ENCODE data around the gene STK32B. TPM values are rescaled to one million over a fixed set of nuclear protein-coding genes. Genes with fewer than 3 reads are reported as not detected.
"Not testable (repeated sequence)": the region's sequence is repeated elsewhere in the genome, so short reads cannot be mapped to it uniquely, and the experiment has no call there.

STK32B gene
- total RNA-seq, 1 experiment from 2014 or later, result 1.1 TPM

- Histone ChIP-seq H3K79me2 (ENCODE audit: low read length) (no peaks in the 10 kb centered on the region), H3F3A (ENCODE audit: low read length, unreplicated experiment) (no peaks in the 10 kb centered on the region), H3K4me2 (ENCODE audit: low read length) (no peak overlapping the region), H4K20me1 (ENCODE audit: low read length) (no peaks in the 10 kb centered on the region), H3K27ac (ENCODE audit: low read length) (no peak overlapping the region), H3K4me1 (ENCODE audit: insufficient read depth, low read length) (no peaks in the 10 kb centered on the region), H3K9ac (ENCODE audit: low read length) (no peak overlapping the region), H3K4me3 (ENCODE audit: low read length) (no peak overlapping the region), H3K9me3 (ENCODE audit: low read length) (no peaks in the 10 kb centered on the region), H3K36me3 (ENCODE audit: low read depth, low read length) (no peaks in the 10 kb centered on the region), H3K9me2 (replicated peaks; ENCODE audit: low read length) (no peaks in the 10 kb centered on the region), H2AFZ (ENCODE audit: low read length) (no peak overlapping the region), H3K27me3 (ENCODE audit: low read length) (0 out of 2 replicates have a peak, but pooled peaks cover 3% of the 10 kb centered on the region)
- ATAC-seq (no peak), DNase-seq (no peak)
- ChIA-PET POLR2A (ENCODE audit: unreplicated experiment) (no interaction called here), CTCF (no interaction called here)
- no TSS peak for BruUV-seq (replicated peaks)
- intact Hi-C loops (cut with micrococcal nuclease), result no loop called here
- TF ChIP-seq EZH2phosphoT487 (IDR thresholded peaks at IDR 0.05; ENCODE audit: borderline replicate concordance, low read length) (no peak), EZH2 (IDR thresholded peaks at IDR 0.05; ENCODE audit: low read length, unreplicated experiment) (no peak)
- TF ChIP-seq, protein P1, sequence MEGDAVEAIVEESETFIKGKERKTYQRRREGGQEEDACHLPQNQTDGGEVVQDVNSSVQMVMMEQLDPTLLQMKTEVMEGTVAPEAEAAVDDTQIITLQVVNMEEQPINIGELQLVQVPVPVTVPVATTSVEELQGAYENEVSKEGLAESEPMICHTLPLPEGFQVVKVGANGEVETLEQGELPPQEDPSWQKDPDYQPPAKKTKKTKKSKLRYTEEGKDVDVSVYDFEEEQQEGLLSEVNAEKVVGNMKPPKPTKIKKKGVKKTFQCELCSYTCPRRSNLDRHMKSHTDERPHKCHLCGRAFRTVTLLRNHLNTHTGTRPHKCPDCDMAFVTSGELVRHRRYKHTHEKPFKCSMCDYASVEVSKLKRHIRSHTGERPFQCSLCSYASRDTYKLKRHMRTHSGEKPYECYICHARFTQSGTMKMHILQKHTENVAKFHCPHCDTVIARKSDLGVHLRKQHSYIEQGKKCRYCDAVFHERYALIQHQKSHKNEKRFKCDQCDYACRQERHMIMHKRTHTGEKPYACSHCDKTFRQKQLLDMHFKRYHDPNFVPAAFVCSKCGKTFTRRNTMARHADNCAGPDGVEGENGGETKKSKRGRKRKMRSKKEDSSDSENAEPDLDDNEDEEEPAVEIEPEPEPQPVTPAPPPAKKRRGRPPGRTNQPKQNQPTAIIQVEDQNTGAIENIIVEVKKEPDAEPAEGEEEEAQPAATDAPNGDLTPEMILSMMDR (conservative IDR thresholded peaks at IDR 0.05; ENCODE audit: low read depth, low read length), result no peak
Measured at GRCh38 chr4:5278213-5278612, 226.9 kb downstream of the STK32B start.

DNA sequence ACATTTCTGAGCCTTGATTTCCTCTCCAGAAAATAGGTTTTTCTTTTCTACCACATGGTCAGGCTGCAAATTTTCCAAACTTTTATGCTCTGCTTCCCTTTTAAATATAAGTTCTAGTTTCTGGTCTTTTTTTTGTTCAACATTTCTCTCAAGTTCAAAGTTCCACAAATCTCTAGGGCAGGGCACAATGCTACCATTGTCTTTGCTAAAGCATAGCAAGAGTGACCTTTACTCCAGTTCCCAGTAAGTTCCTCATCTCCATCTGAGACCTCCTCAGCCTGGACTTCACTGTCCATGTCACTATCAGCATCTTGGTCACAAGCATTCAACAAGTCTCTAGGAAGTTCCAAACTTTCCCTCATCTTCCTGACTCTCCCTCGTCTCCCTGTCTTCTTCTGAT is 228.8 kb downstream of the STK32B start:
- H2AFZ ChIP-seq (ENCODE audit: low read length); H4K20me1 ChIP-seq (ENCODE audit: low read length); H3K27ac ChIP-seq (ENCODE audit: low read length); ATAC-seq; DNase-seq; H3K4me3 ChIP-seq (ENCODE audit: low read length); H3K9ac ChIP-seq (ENCODE audit: low read length); H3F3A ChIP-seq (ENCODE audit: low read length, unreplicated experiment); H3K9me3 ChIP-seq (ENCODE audit: low read length); H3K4me2 ChIP-seq (ENCODE audit: low read length); H3K9me2 ChIP-seq (replicated peaks; ENCODE audit: low read length); CTCF ChIA-PET; H3K4me1 ChIP-seq (ENCODE audit: insufficient read depth, low read length); BruUV-seq (replicated peaks); POLR2A ChIA-PET (ENCODE audit: unreplicated experiment); H3K36me3 ChIP-seq (ENCODE audit: low read depth, low read length); H3K79me2 ChIP-seq (ENCODE audit: low read length); intact Hi-C loops (cut with micrococcal nuclease): not testable (repeated sequence)
- peaks cover 16% of the 10 kb centered on the region for H3K27me3 ChIP-seq (ENCODE audit: low read length)

DNA sequence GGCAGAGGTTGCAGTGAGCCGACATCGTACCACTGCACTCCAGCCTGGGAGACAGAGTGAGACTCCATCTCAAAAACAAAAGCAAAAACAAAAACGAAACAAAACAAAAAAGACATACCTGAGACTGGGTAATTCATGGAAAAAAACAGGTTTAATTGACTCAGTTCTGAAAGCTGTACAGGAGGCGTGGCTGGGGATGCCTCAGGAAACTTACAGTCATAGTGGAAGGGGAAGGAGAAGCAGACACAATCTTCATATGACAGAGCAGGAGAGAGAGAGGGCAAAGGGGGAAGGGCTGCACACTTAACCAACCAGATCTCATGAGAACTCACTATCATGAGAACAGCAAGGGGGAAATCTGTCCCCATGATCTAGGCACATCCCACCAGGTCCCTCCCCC is 229.5 kb downstream of the STK32B start:
- CTCF ChIA-PET, result no interaction called here
- no TSS peak for BruUV-seq (replicated peaks)
- no peak for TF ChIP-seq EZH2phosphoT487 (IDR thresholded peaks at IDR 0.05; ENCODE audit: borderline replicate concordance, low read length)
- no peak for TF ChIP-seq EZH2 (IDR thresholded peaks at IDR 0.05; ENCODE audit: low read length, unreplicated experiment)
- TF ChIP-seq, protein P1 (conservative IDR thresholded peaks at IDR 0.05; ENCODE audit: low read depth, low read length), result no peak

More for the DNA sequence above, 229.5 kb downstream of the STK32B start:
- Histone ChIP-seq H3K27ac (ENCODE audit: low read length) (no peak overlapping the region), H3K9me3 (ENCODE audit: low read length) (no peaks in the 10 kb centered on the region), H3K4me2 (ENCODE audit: low read length) (no peak overlapping the region), H3K4me1 (ENCODE audit: insufficient read depth, low read length) (no peaks in the 10 kb centered on the region), H3K4me3 (ENCODE audit: low read length) (no peak overlapping the region), H3K27me3 (ENCODE audit: low read length) (peaks cover 22% of the 10 kb centered on the region), H4K20me1 (ENCODE audit: low read length) (no peaks in the 10 kb centered on the region), H3K79me2 (ENCODE audit: low read length) (no peaks in the 10 kb centered on the region), H3F3A (ENCODE audit: low read length, unreplicated experiment) (no peaks in the 10 kb centered on the region), H2AFZ (ENCODE audit: low read length) (no peak overlapping the region), H3K36me3 (ENCODE audit: low read depth, low read length) (no peaks in the 10 kb centered on the region), H3K9ac (ENCODE audit: low read length) (no peak overlapping the region), H3K9me2 (replicated peaks; ENCODE audit: low read length) (no peaks in the 10 kb centered on the region)
- POLR2A ChIA-PET (ENCODE audit: unreplicated experiment), result no interaction called here
- no peak for DNase-seq
- ATAC-seq, result no peak
- intact Hi-C loops (cut with micrococcal nuclease), result no loop called here
